ENCODE measurements around the gene PPP1R14D. TPM values are rescaled to one million over a fixed set of nuclear protein-coding genes. Genes with fewer than 3 reads are reported as not detected.

Gene PPP1R14D
- polyA plus RNA-seq, 6 donors from 2014 or later: not detected

DNA sequence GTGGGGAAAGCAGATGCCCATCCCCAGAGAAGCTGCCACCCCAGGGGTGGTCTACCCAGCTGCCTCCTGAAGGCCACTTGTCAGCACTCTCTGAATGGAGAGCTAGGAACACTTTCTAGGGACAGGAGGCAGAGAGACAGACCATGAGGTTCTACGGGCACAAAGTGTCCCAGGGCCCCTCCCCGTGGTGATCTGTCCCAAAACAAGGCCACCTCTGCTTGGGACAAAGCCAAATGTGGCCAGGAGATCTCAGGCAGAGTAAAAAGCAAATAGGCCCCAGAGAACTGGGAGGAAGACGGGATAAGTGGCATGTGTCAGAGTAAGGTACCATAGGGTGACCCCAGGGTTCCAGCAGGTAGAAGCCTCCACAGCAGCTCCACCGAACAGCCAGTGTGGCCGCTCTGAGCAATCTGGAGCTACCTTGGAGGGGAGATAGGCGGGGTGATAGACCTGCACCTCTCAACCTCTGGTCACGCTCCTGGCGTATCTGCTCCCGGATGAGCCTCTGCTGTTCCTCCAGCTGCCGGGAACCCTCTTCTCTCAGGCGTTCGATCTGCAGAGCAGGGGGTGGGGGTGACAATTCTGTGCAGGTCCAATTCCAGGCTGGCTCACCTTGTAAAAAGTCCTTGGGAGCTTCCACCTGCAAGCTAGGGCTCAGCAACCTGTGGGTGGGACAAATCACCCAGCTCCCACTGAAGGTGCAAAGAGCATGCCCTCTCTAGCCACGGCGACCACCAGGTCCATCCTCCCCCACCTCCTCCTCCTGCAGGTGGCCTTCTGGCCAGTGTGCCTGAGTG is 52.6 kb downstream of the PPP1R14D start:
- no peak for ATAC-seq (ENCODE audit: low read depth in 2 of 2)
- no peaks in the 10 kb centered on the region for H3K9me3 Mint-ChIP-seq
- H3K36me3 Mint-ChIP-seq: peaks cover 10 to 28% of the 10 kb centered on the region in 2 donors

GRCh38 chr15:40775007-40775406 is 53.5 kb downstream of the PPP1R14D start:
- Mint-ChIP-seq H3K36me3 (peaks cover 10 to 28% of the 10 kb centered on the region in 2 donors), H3K27me3 (no peaks in the 10 kb centered on the region), H3K4me3 (no peak overlapping the region), H3K4me1 (peaks cover 29 to 34% (median 29%) of the 10 kb centered on the region in 3 donors), H3K27ac (no peak overlapping the region), H3K9me3 (no peaks in the 10 kb centered on the region)
- DNase-seq (no peak), ATAC-seq (ENCODE audit: low read depth in 2 of 2) (no peak)

More for the DNA sequence above, 52.6 kb downstream of the PPP1R14D start:
- H3K27ac Mint-ChIP-seq: no peak overlapping the region
- DNase-seq: no peak
- no peaks in the 10 kb centered on the region for H3K27me3 Mint-ChIP-seq
- no peak overlapping the region for H3K4me3 Mint-ChIP-seq
- peaks cover 20 to 24% (median 22%) of the 10 kb centered on the region in 3 donors for H3K4me1 Mint-ChIP-seq

DNA sequence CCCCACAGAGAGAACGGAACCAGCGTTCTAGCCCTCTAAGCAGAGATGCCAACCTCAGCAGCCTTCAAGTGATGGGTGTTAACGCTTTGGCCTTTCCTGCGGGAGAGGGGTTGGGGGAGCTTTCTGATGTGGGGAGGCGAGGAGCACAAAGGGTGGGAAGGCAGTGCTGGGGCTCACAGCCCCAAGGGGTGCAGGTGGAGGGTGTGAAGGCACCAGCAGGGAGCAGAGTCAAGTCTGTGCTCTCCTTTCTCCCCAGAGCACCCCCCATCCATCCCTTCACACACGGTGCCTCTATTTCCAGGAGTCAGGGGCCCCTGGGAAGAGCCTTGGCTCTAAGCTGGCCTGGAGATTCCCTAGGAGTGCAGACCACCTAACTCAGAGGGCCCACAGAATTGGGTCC is 54.6 kb downstream of the PPP1R14D start:
- H3K4me1 Mint-ChIP-seq: peaks cover 36 to 45% (median 40%) of the 10 kb centered on the region in 3 donors
- peaks cover 10 to 22% of the 10 kb centered on the region in 2 donors for H3K36me3 Mint-ChIP-seq
- no peaks in the 10 kb centered on the region for H3K27me3 Mint-ChIP-seq
- ATAC-seq (ENCODE audit: low read depth in 2 of 2): no peak
- H3K27ac Mint-ChIP-seq: no peak overlapping the region
- no peak for DNase-seq
- no peak overlapping the region for H3K4me3 Mint-ChIP-seq
- no peaks in the 10 kb centered on the region for H3K9me3 Mint-ChIP-seq

DNA sequence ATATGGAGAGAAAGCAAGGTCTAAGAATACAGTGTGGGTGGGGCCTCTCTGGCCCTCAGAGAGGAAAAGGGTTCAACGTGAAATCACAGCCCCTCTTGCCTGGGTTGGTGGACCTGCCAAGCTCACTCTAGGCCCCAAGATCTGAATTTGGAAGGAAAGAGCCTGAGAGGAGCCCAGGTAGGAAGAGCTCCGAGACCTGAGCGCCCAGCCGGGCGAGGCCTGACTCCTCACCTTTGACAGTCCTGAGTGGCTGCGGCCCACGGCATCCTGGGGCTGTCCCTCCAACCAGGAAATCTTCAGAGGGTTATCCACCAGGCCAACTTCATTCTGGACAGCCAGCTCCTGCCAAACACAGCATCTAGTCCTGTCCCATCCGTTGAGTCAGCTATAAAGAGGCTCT is 55.0 kb downstream of the PPP1R14D start:
- Mint-ChIP-seq H3K27ac (peak overlapping the region in 4 of 6 donors; percentile 11 to 90 (median 26)), H3K27me3 (no peaks in the 10 kb centered on the region), H3K4me1 (peaks cover 40 to 49% (median 44%) of the 10 kb centered on the region in 3 donors), H3K36me3 (peaks cover 10 to 22% of the 10 kb centered on the region in 2 donors), H3K9me3 (no peaks in the 10 kb centered on the region), H3K4me3 (peak overlapping the region in 1 of 8 donors; percentile 73)
- ATAC-seq (ENCODE audit: low read depth in 2 of 2) (no peak), DNase-seq (no peak)

DNA sequence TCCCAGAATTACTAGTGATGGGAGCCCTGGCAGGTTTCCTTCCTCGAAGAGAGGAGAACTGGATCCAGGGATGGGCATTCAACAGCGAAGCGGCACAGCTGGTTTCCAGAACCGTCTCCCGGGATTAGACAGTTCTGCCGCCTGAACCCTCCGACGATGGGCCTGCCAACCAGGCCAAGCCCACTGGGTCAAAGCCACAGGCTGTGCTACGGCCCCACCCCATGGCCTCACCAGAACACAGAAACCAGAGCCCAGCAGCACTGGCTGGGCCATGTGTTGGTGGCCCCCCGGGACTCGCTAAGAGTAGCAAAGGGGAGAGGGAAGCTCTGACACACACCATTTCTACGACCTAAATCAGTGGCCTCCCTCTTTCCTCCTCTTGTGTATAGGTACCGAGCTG is 56.5 kb downstream of the PPP1R14D start:
- H3K27me3 Mint-ChIP-seq: no peaks in the 10 kb centered on the region
- peak overlapping the region in 3 of 6 donors; percentile 34 to 77 (median 60) for H3K27ac Mint-ChIP-seq
- peaks cover 10 to 22% of the 10 kb centered on the region in 2 donors for H3K36me3 Mint-ChIP-seq
- ATAC-seq (ENCODE audit: low read depth in 2 of 2) (no peak), DNase-seq (no peak)
- peaks cover 44 to 55% (median 52%) of the 10 kb centered on the region in 3 donors for H3K4me1 Mint-ChIP-seq
- no peaks in the 10 kb centered on the region for H3K9me3 Mint-ChIP-seq
- no peak overlapping the region for H3K4me3 Mint-ChIP-seq

DNA sequence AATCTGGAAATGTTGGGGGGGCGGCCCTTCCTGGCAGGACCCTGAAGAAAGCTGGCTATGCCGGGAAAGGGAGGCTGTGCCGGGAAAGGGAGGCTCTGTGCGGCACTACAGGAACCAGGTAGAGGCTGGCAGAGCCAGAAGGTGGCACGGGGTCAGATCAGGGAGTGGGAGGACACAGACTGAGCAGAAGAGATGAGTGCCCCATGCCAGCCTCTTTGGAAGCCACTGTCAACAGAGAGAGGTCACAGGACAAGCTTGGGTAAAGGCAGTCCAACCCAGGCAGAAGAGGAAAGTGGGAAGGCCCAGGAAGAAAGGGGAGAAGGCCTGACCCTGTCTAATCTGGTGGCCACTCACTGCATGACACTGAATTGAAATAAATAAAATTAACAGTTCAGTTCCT is 57.3 kb downstream of the PPP1R14D start:
- ATAC-seq (ENCODE audit: low read depth in 2 of 2): no peak
- Mint-ChIP-seq H3K27ac (peak overlapping the region in 5 of 6 donors; percentile 53 to 94 (median 76)), H3K9me3 (no peaks in the 10 kb centered on the region), H3K27me3 (no peaks in the 10 kb centered on the region), H3K4me1 (peaks cover 41 to 55% (median 52%) of the 10 kb centered on the region in 3 donors), H3K36me3 (peaks cover 6 to 15% of the 10 kb centered on the region in 2 donors), H3K4me3 (peak overlapping the region in 1 of 8 donors; percentile 15)
- no peak for DNase-seq

DNA sequence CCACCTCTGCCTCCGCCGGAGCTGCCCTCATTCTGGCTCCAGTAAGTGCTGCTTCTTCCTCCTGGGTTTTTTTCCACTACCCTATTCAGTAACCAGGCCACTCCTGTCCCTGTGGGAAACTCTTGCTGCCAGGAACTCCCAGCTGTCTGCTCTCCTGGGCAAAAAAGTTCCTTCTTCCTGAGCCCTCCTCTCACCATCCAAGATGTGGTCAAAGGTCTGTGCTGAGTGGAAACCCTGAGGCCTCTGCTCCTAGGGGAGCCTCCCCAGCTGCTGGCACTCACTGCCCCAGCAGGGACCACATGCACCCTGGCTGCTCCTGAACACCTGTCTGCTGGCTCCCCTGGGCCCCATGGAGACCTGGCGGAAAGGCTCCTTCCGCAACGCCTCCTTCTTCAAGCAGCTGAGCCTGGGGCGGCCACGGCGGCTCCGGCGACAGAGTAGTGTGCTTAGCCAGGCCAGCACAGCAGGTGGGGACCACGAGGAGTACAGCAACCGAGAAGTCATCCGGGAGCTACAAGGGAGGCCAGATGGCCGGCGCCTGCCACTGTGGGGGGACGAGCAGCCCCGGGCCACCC is 58.3 kb downstream of the PPP1R14D start:
- Mint-ChIP-seq H3K27ac (peak overlapping the region; percentile 91 to 98 (median 95)), H3K9me3 (no peaks in the 10 kb centered on the region), H3K4me3 (peak overlapping the region; percentile 75 to 93 (median 88)), H3K4me1 (peaks cover 43 to 60% (median 56%) of the 10 kb centered on the region in 3 donors), H3K36me3 (peaks cover 6 to 12% of the 10 kb centered on the region in 2 donors), H3K27me3 (no peaks in the 10 kb centered on the region)
- DNase-seq (peak; percentile 37), ATAC-seq (ENCODE audit: low read depth in 2 of 2) (peak in 1 of 2 donors; percentile 5)

- H3K4me1 Mint-ChIP-seq: peaks cover 47 to 67% (median 64%) of the 10 kb centered on the region in 3 donors
- H3K9me3 Mint-ChIP-seq: no peaks in the 10 kb centered on the region
- no peaks in the 10 kb centered on the region for H3K27me3 Mint-ChIP-seq
- peak within 1 kb of the TSS; percentile 91 to 98 (median 95) for H3K27ac Mint-ChIP-seq
- peaks cover 4 to 5% of the 10 kb centered on the region in 2 donors for H3K36me3 Mint-ChIP-seq
- peak within 1 kb of the TSS; percentile 75 to 93 (median 88) for H3K4me3 Mint-ChIP-seq
- DNase-seq (peak; percentile 85), ATAC-seq (ENCODE audit: low read depth in 2 of 2) (peak; percentile 71 to 73)
Observed at GRCh38 chr15:40769274-40770146, 59.0 kb downstream of the PPP1R14D start, which contains the start of gene C15orf62. TSS of gene C15orf62 (plus strand) at chr15:40769980. CDS start at chr15:40770496, 516 bp downstream.

DNA sequence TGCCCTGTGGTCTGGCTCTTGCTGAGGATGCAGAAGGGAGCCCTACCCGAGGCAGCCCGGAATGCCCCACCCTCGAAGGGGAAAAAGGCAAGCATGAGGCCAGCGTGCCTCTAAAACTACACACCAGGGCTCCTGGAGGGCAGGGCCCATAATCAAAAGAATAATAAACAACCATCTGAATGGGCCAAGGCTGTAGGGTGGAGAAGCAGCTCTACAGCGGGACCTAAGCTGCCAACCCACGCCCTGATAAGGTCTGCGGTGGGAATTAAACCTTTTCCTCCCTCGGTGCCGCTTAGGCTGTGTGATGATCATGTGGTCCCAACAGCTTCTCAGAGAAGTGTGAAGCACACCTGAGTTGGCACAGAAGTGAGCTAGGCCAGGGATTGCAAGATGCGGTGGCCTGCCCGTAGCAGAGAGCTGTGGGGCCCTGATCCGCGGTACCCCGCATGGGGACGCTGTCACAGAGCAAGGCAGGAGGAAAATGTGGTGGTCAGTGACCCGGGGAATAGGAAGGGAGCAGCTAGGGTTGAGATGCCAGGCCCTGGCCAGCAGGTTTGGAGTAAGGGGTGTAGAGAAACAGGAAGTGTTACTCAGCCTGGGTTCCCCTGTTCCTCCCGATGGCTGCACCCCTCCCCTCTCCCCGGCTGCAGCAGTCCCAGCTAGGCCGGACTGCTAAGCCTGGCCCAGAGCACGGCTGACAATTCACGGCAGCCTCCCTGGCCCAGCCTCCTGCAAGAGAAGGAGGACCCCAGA is 59.8 kb downstream of the PPP1R14D start:
- no peaks in the 10 kb centered on the region for H3K27me3 Mint-ChIP-seq
- ATAC-seq (ENCODE audit: low read depth in 2 of 2): peak; percentile 34 to 35
- peak; percentile 42 for DNase-seq
- H3K36me3 Mint-ChIP-seq: no peaks in the 10 kb centered on the region
- H3K27ac Mint-ChIP-seq: peak overlapping the region; percentile 81 to 97 (median 92)
- peaks cover 49 to 70% (median 66%) of the 10 kb centered on the region in 3 donors for H3K4me1 Mint-ChIP-seq
- no peaks in the 10 kb centered on the region for H3K9me3 Mint-ChIP-seq
- peak overlapping the region; percentile 75 to 93 (median 88) for H3K4me3 Mint-ChIP-seq

DNA sequence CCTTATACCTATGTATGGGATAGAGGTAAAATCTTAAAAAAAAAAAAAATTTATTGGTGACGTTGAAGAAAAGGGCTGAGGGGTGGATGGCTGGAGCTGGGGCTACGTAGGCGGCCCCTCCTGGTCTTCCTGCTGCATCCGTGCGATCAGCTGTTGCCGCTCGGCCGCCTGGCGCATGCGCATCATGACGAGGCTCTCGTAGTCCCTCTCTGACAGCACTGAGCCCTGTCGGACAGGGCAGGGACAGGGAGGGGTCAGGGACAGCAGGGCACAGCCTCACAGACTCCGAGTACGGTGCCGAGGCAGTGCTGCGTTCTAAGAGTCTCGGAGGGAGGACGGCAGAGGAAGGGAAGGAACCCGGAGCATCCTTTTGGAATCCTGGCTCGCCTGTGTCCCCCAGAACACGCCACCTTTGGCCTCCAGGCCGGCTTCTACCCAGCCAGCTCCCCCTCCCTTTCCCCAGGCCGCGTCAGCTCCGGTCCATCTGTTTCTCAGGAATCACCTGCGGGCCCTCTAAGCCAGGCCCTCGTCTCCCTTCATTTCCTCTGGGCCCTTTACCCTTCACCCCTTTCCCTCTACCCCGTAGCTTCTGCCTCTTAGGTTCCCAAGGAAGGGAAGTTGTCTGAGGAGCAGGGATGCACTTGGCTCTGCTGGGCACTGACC is 60.5 kb downstream of the PPP1R14D start:
- Mint-ChIP-seq H3K36me3 (no peaks in the 10 kb centered on the region), H3K9me3 (no peaks in the 10 kb centered on the region), H3K27me3 (no peaks in the 10 kb centered on the region), H3K27ac (peak overlapping the region in 4 of 6 donors; percentile 32 to 94 (median 86)), H3K4me1 (peaks cover 56 to 70% (median 70%) of the 10 kb centered on the region in 3 donors), H3K4me3 (peak overlapping the region in 4 of 8 donors; percentile 35 to 93 (median 88))
- ATAC-seq (ENCODE audit: low read depth in 2 of 2): no peak
- no peak for DNase-seq

DNA sequence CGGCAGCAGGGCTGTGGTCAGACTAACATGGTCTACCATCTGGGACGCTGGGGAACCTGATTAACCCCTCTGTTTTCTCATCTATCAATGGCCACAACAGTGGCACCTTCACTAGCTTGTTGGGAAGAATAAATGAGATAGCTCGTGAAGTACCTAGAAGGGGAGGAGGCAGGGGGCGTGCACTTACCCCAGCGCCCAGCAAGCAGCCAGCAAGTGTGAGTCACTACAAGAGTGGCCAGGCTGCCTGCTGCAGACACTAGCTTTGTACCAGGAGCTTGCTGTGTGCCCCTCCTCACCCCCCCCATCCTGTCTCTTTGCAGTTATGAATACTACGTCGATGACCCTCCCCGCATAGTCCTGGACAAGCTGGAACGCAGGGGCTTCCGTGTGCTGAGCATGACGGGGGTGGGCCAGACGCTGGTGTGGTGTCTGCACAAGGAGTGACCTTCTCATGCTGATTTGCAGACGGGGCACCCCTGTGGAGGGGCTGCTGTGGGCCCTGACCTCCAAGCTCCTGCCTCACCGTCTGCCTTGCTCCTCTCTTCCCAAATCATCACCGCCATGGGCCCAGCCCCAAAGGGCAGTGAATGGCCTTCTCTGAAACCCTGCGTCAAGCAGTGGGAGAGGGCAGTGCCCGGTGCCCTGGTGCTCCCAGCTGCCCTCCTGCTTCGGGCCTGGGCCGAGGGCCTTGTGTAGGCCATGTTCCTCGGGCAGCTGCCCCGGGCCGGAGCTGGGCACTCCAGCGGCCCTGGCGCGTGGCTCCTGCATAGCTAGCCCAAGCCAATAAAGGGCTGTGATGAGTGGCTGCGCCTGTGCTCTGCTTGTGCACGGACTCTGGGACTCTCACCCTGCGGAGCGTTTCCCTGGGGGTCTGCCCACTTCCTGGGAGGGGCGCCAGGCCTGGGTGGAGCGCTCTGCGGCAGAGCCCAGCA is 61.3 kb downstream of the PPP1R14D start:
- H3K9me3 Mint-ChIP-seq: no peaks in the 10 kb centered on the region
- peak overlapping the region in 2 of 8 donors; percentile 32 to 51 for H3K4me3 Mint-ChIP-seq
- no peak for ATAC-seq (ENCODE audit: low read depth in 2 of 2)
- H3K27me3 Mint-ChIP-seq: no peaks in the 10 kb centered on the region
- H3K36me3 Mint-ChIP-seq: no peaks in the 10 kb centered on the region
- peaks cover 53 to 67% (median 62%) of the 10 kb centered on the region in 3 donors for H3K4me1 Mint-ChIP-seq
- H3K27ac Mint-ChIP-seq: peak overlapping the region in 1 of 6 donors; percentile 67
- no peak for DNase-seq

Data from naive B cell (primary cell).